ENCODE data around the gene CPT1B.

The CPT1B gene

GRCh38 chr22:50531962-50532674 lies 46.1 kb downstream of the CPT1B start:
- no peak for TF ChIP-seq CTCF (IDR thresholded peaks at IDR 0.05; ENCODE audit: insufficient read depth, low read length, poor library complexity, severe bottlenecking)
- Histone ChIP-seq H3K27me3 (replicated peaks; ENCODE audit: control insufficient read depth, insufficient read depth, low read length) (no peaks in the 10 kb centered on the region), H3K4me3 (replicated peaks; ENCODE audit: low read depth, low read length) (peak overlapping the region; percentile 90), H3K36me3 (ENCODE audit: control insufficient read depth, insufficient read depth, low read length) (no peaks in the 10 kb centered on the region)
- DNase-seq (ENCODE audit: extremely low read depth, insufficient read length) = peak; percentile 67

GRCh38 chr22:50531546-50531961 lies 46.7 kb downstream of the CPT1B start:
- TF ChIP-seq CTCF (IDR thresholded peaks at IDR 0.05; ENCODE audit: insufficient read depth, low read length, poor library complexity, severe bottlenecking) = no peak
- Histone ChIP-seq H3K4me3 (replicated peaks; ENCODE audit: low read depth, low read length) (peak overlapping the region; percentile 90), H3K27me3 (replicated peaks; ENCODE audit: control insufficient read depth, insufficient read depth, low read length) (no peaks in the 10 kb centered on the region), H3K36me3 (ENCODE audit: control insufficient read depth, insufficient read depth, low read length) (no peaks in the 10 kb centered on the region)
- peak; percentile 92 for DNase-seq (ENCODE audit: extremely low read depth, insufficient read length)

GRCh38 chr22:50530877-50531545 lies 47.2 kb downstream of the CPT1B start:
- no peak for TF ChIP-seq CTCF (IDR thresholded peaks at IDR 0.05; ENCODE audit: insufficient read depth, low read length, poor library complexity, severe bottlenecking)
- Histone ChIP-seq H3K4me3 (replicated peaks; ENCODE audit: low read depth, low read length) (peak overlapping the region; percentile 90), H3K27me3 (replicated peaks; ENCODE audit: control insufficient read depth, insufficient read depth, low read length) (no peaks in the 10 kb centered on the region), H3K36me3 (ENCODE audit: control insufficient read depth, insufficient read depth, low read length) (no peaks in the 10 kb centered on the region)
- peak; percentile 91 for DNase-seq (ENCODE audit: extremely low read depth, insufficient read length)

GRCh38 chr22:50530580-50530876 lies 47.7 kb downstream of the CPT1B start:
- no peak for DNase-seq (ENCODE audit: extremely low read depth, insufficient read length)

GRCh38 chr22:50529897-50530579 lies 48.2 kb downstream of the CPT1B start, which contains the start of gene TYMP:
Gene TYMP, minus strand, starts transcription at chr22:50530012. Its CDS starts 303 bp downstream, at chr22:50529709.
- TF ChIP-seq CTCF (IDR thresholded peaks at IDR 0.05; ENCODE audit: insufficient read depth, low read length, poor library complexity, severe bottlenecking) = no peak
- peak; percentile 89 for DNase-seq (ENCODE audit: extremely low read depth, insufficient read length)
- Histone ChIP-seq H3K4me3 (replicated peaks; ENCODE audit: low read depth, low read length) (peak within 1 kb of the TSS; percentile 90), H3K36me3 (ENCODE audit: control insufficient read depth, insufficient read depth, low read length) (no peaks in the 10 kb centered on the region), H3K27me3 (replicated peaks; ENCODE audit: control insufficient read depth, insufficient read depth, low read length) (no peaks in the 10 kb centered on the region)

More at GRCh38 chr22:50530580-50530876, 47.7 kb downstream of the CPT1B start:
- Histone ChIP-seq H3K27me3 (replicated peaks; ENCODE audit: control insufficient read depth, insufficient read depth, low read length) (no peaks in the 10 kb centered on the region), H3K4me3 (replicated peaks; ENCODE audit: low read depth, low read length) (peak overlapping the region; percentile 90), H3K36me3 (ENCODE audit: control insufficient read depth, insufficient read depth, low read length) (no peaks in the 10 kb centered on the region)
- no peak for TF ChIP-seq CTCF (IDR thresholded peaks at IDR 0.05; ENCODE audit: insufficient read depth, low read length, poor library complexity, severe bottlenecking)
